ENCODE measurements around the gene AKR7A3. TPM values are rescaled to one million over a fixed set of nuclear protein-coding genes. Genes with fewer than 3 reads are reported as not detected.

The AKR7A3 gene
- total and polyA plus RNA-seq, 4 donors = 0.23 to 69.6 (median 55.0) TPM

- Histone ChIP-seq H3K4me3 (ENCODE audit: low read depth in 1 of 3, low read length in 3 of 3) (no peak overlapping the region), H3K9me3 (ENCODE audit: control insufficient read depth in 4 of 4, low read length in 3 of 4) (no peaks in the 10 kb centered on the region), H3K27ac (ENCODE audit: low read depth in 1 of 2, low read length in 2 of 2) (no peak overlapping the region), H3K4me1 (ENCODE audit: control insufficient read depth in 4 of 4, insufficient read depth in 4 of 4, low read length in 3 of 4) (no peaks in the 10 kb centered on the region), H3K9ac (ENCODE audit: low read depth in 1 of 2, low read length in 2 of 2) (no peak overlapping the region), H3K27me3 (ENCODE audit: control insufficient read depth in 4 of 4, insufficient read depth in 4 of 4, low read length in 3 of 4) (no peaks in the 10 kb centered on the region), H3K36me3 (ENCODE audit: control insufficient read depth in 4 of 4, insufficient read depth in 3 of 4, low read depth in 1 of 4, low read length in 3 of 4) (peaks cover 4 to 58% (median 11%) of the 10 kb centered on the region in 4 donors)
- TF ChIP-seq EGR1 (IDR thresholded peaks at IDR 0.05; ENCODE audit: low read depth in 2 of 2) (no peak), YY1 (IDR thresholded peaks at IDR 0.05) (no peak), NR2F2 (IDR thresholded peaks at IDR 0.05) (no peak), FOXA2 (IDR thresholded peaks at IDR 0.05) (no peak), GABPA (IDR thresholded peaks at IDR 0.05 in 1 of 2, conservative IDR thresholded peaks at IDR 0.05 in 1 of 2) (no peak), TAF1 (conservative IDR thresholded peaks at IDR 0.05) (no peak), CTCF (IDR thresholded peaks at IDR 0.05; ENCODE audit: low read depth, low read length, missing input control) (no peak), RAD21 (IDR thresholded peaks at IDR 0.05) (no peak), SP1 (IDR thresholded peaks at IDR 0.05) (no peak), HNF4G (IDR thresholded peaks at IDR 0.05) (no peak)
- TF ChIP-seq, protein P1, sequence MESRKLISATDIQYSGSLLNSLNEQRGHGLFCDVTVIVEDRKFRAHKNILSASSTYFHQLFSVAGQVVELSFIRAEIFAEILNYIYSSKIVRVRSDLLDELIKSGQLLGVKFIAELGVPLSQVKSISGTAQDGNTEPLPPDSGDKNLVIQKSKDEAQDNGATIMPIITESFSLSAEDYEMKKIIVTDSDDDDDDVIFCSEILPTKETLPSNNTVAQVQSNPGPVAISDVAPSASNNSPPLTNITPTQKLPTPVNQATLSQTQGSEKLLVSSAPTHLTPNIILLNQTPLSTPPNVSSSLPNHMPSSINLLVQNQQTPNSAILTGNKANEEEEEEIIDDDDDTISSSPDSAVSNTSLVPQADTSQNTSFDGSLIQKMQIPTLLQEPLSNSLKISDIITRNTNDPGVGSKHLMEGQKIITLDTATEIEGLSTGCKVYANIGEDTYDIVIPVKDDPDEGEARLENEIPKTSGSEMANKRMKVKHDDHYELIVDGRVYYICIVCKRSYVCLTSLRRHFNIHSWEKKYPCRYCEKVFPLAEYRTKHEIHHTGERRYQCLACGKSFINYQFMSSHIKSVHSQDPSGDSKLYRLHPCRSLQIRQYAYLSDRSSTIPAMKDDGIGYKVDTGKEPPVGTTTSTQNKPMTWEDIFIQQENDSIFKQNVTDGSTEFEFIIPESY (IDR thresholded peaks at IDR 0.05) = no peak
- no peak for DNase-seq (ENCODE audit: low spot score)
- 93% methylated on average over 5 of the region's 5 CpGs for WGBS
Measured at GRCh38 chr1:19329611-19330010, 41.0 kb upstream of the AKR7A3 start.

- TF ChIP-seq JUND (IDR thresholded peaks at IDR 0.05) (no peak), YY1 (IDR thresholded peaks at IDR 0.05) (no peak), HNF4G (IDR thresholded peaks at IDR 0.05) (no peak), NR2F2 (IDR thresholded peaks at IDR 0.05) (no peak), RXRA (IDR thresholded peaks at IDR 0.05) (no peak), GABPA (IDR thresholded peaks at IDR 0.05 in 1 of 2, conservative IDR thresholded peaks at IDR 0.05 in 1 of 2) (no peak), CTCF (IDR thresholded peaks at IDR 0.05; ENCODE audit: low read depth, low read length, missing input control) (no peak), FOXA1 (IDR thresholded peaks at IDR 0.05) (no peak), TAF1 (conservative IDR thresholded peaks at IDR 0.05) (no peak)
- TF ChIP-seq, protein P2, sequence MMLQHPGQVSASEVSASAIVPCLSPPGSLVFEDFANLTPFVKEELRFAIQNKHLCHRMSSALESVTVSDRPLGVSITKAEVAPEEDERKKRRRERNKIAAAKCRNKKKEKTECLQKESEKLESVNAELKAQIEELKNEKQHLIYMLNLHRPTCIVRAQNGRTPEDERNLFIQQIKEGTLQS (IDR thresholded peaks at IDR 0.05) = no peak
- TF ChIP-seq, protein P3, sequence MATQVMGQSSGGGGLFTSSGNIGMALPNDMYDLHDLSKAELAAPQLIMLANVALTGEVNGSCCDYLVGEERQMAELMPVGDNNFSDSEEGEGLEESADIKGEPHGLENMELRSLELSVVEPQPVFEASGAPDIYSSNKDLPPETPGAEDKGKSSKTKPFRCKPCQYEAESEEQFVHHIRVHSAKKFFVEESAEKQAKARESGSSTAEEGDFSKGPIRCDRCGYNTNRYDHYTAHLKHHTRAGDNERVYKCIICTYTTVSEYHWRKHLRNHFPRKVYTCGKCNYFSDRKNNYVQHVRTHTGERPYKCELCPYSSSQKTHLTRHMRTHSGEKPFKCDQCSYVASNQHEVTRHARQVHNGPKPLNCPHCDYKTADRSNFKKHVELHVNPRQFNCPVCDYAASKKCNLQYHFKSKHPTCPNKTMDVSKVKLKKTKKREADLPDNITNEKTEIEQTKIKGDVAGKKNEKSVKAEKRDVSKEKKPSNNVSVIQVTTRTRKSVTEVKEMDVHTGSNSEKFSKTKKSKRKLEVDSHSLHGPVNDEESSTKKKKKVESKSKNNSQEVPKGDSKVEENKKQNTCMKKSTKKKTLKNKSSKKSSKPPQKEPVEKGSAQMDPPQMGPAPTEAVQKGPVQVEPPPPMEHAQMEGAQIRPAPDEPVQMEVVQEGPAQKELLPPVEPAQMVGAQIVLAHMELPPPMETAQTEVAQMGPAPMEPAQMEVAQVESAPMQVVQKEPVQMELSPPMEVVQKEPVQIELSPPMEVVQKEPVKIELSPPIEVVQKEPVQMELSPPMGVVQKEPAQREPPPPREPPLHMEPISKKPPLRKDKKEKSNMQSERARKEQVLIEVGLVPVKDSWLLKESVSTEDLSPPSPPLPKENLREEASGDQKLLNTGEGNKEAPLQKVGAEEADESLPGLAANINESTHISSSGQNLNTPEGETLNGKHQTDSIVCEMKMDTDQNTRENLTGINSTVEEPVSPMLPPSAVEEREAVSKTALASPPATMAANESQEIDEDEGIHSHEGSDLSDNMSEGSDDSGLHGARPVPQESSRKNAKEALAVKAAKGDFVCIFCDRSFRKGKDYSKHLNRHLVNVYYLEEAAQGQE (IDR thresholded peaks at IDR 0.05) = no peak
- peaks cover 4 to 61% (median 13%) of the 10 kb centered on the region in 4 donors for H3K36me3 ChIP-seq (ENCODE audit: control insufficient read depth in 4 of 4, insufficient read depth in 3 of 4, low read depth in 1 of 4, low read length in 3 of 4)
- no peaks in the 10 kb centered on the region for H3K27me3 ChIP-seq (ENCODE audit: control insufficient read depth in 4 of 4, insufficient read depth in 4 of 4, low read length in 3 of 4)
- 95% methylated on average over 13 of the region's 13 CpGs for WGBS
- DNase-seq (ENCODE audit: low spot score) = no peak
- H3K9me3 ChIP-seq (ENCODE audit: control insufficient read depth in 4 of 4, low read length in 3 of 4) = no peaks in the 10 kb centered on the region
- no peak overlapping the region for H3K9ac ChIP-seq (ENCODE audit: low read depth in 1 of 2, low read length in 2 of 2)
- no peaks in the 10 kb centered on the region for H3K4me1 ChIP-seq (ENCODE audit: control insufficient read depth in 4 of 4, insufficient read depth in 4 of 4, low read length in 3 of 4)
- no peak overlapping the region for H3K4me3 ChIP-seq (ENCODE audit: low read depth in 1 of 3, low read length in 3 of 3)
- no peak overlapping the region for H3K27ac ChIP-seq (ENCODE audit: low read depth in 1 of 2, low read length in 2 of 2)
Measured at GRCh38 chr1:19329188-19329587, 40.6 kb upstream of the AKR7A3 start.

Data from liver (tissue), 9 donors.